Parathyroid adenoma (tissue), 2 donors: ENCODE measurements around the gene NLK.

Source experiments
- H2AFZ ChIP-seq: fragments of 300-600 bp; sonication (generic); one replicate; pipeline ENCODE4 v1.7.0; 2017; ENCODE audit warnings: antibody characterized with exemption, mild to moderate bottlenecking
- H3K27ac ChIP-seq: fragments of 300-600 bp; sonication (generic); one replicate; pipeline ENCODE4 v1.7.0; 2017
- H3K27me3 ChIP-seq: fragments of 300-600 bp; sonication (generic); one replicate; pipeline ENCODE4 v1.7.0; 2017; ENCODE audit warnings: low read length; ENCODE audit not compliant: control insufficient read depth, insufficient read depth
- H3K36me3 ChIP-seq: fragments of 300-600 bp; sonication (generic); one replicate; pipeline ENCODE4 v1.7.0; 2017; ENCODE audit warnings: low read length; ENCODE audit not compliant: control insufficient read depth, insufficient read depth
- H3K4me1 ChIP-seq: fragments of 300-600 bp; sonication (generic); one replicate; pipeline ENCODE4 v1.7.0; 2017; ENCODE audit warnings: control low read depth
- H3K4me2 ChIP-seq: fragments of 300-600 bp; sonication (generic); one replicate; pipeline ENCODE4 v1.7.0; 2017; ENCODE audit warnings: low read length
- H3K4me3 ChIP-seq: fragments of 300-600 bp; sonication (generic); one replicate; pipeline ENCODE4 v1.7.0; 2017; ENCODE audit warnings: low read depth, low read length
- H3K79me2 ChIP-seq: fragments of 300-600 bp; sonication (generic); one replicate; pipeline ENCODE4 v1.7.0; 2017; ENCODE audit warnings: control low read depth
- H3K9ac ChIP-seq: fragments of 300-600 bp; sonication (generic); one replicate; pipeline ENCODE4 v1.7.0; 2017; ENCODE audit warnings: mild to moderate bottlenecking
- H3K9me3 ChIP-seq: fragments of 300-600 bp; sonication (generic); one replicate; pipeline ENCODE4 v1.7.0; 2017; ENCODE audit warnings: low read length; ENCODE audit not compliant: control insufficient read depth
- CTCF ChIP-seq: fragments of 300-600 bp; sonication (generic); IDR thresholded peaks from one replicate; pipeline ENCODE4 v1.7.0; 2017; ENCODE audit warnings: antibody characterized with exemption, mild to moderate bottlenecking
- donor health status: primary hyperparathyroidism.

NLK gene

GRCh38 chr17:28118362-28118761 lies 75.9 kb downstream of the NLK start:
- Histone ChIP-seq H3K4me3 (no peak overlapping the region), H3K9ac (no peak overlapping the region)

GRCh38 chr17:28119046-28119445 lies 76.6 kb downstream of the NLK start:
- no peaks in the 10 kb centered on the region for H3K36me3 ChIP-seq
- H3K79me2 ChIP-seq = peaks cover 5% of the 10 kb centered on the region
- no peaks in the 10 kb centered on the region for H3K9me3 ChIP-seq
- peaks cover 10% of the 10 kb centered on the region for H3K4me1 ChIP-seq
- no peak overlapping the region for H3K27ac ChIP-seq
- no peak overlapping the region for H3K9ac ChIP-seq
- no peak overlapping the region for H3K4me3 ChIP-seq
- no peak for TF ChIP-seq CTCF
- no peaks in the 10 kb centered on the region for H3K27me3 ChIP-seq
- no peak overlapping the region for H2AFZ ChIP-seq
- H3K4me2 ChIP-seq = peak overlapping the region; percentile 39

More at GRCh38 chr17:28118362-28118761, 75.9 kb downstream of the NLK start:
- peak overlapping the region; percentile 39 for H3K4me2 ChIP-seq
- no peak for TF ChIP-seq CTCF
- H3K4me1 ChIP-seq = peaks cover 10% of the 10 kb centered on the region
- no peaks in the 10 kb centered on the region for H3K9me3 ChIP-seq
- no peak overlapping the region for H2AFZ ChIP-seq
- no peaks in the 10 kb centered on the region for H3K27me3 ChIP-seq
- H3K79me2 ChIP-seq = peaks cover 8% of the 10 kb centered on the region
- no peak overlapping the region for H3K27ac ChIP-seq
- H3K36me3 ChIP-seq = no peaks in the 10 kb centered on the region

GRCh38 chr17:28119560-28119959 lies 77.1 kb downstream of the NLK start:
- H3K9ac ChIP-seq = no peak overlapping the region
- H3K9me3 ChIP-seq = no peaks in the 10 kb centered on the region
- peaks cover 10% of the 10 kb centered on the region for H3K4me1 ChIP-seq
- no peak overlapping the region for H2AFZ ChIP-seq
- H3K79me2 ChIP-seq = peaks cover 4% of the 10 kb centered on the region
- no peak overlapping the region for H3K27ac ChIP-seq
- H3K36me3 ChIP-seq = no peaks in the 10 kb centered on the region
- no peak overlapping the region for H3K4me2 ChIP-seq
- TF ChIP-seq CTCF = no peak
- no peak overlapping the region for H3K4me3 ChIP-seq
- H3K27me3 ChIP-seq = no peaks in the 10 kb centered on the region

GRCh38 chr17:28120766-28121165 lies 78.3 kb downstream of the NLK start:
- H3K79me2 ChIP-seq = peaks cover 3% of the 10 kb centered on the region
- no peaks in the 10 kb centered on the region for H3K27me3 ChIP-seq
- peaks cover 10% of the 10 kb centered on the region for H3K4me1 ChIP-seq
- H3K36me3 ChIP-seq = no peaks in the 10 kb centered on the region
- no peak overlapping the region for H3K27ac ChIP-seq
- no peaks in the 10 kb centered on the region for H3K9me3 ChIP-seq
- no peak overlapping the region for H3K4me2 ChIP-seq
- no peak overlapping the region for H3K9ac ChIP-seq
- TF ChIP-seq CTCF = no peak
- no peak overlapping the region for H3K4me3 ChIP-seq
- H2AFZ ChIP-seq = no peak overlapping the region

- no peaks in the 10 kb centered on the region for H3K36me3 ChIP-seq
- H3K27ac ChIP-seq = no peak overlapping the region
- no peak overlapping the region for H3K4me2 ChIP-seq
- H3K9ac ChIP-seq = no peak overlapping the region
- no peak for TF ChIP-seq CTCF
- no peaks in the 10 kb centered on the region for H3K4me1 ChIP-seq
- H3K4me3 ChIP-seq = no peak overlapping the region
- no peaks in the 10 kb centered on the region for H3K79me2 ChIP-seq
- H3K27me3 ChIP-seq = no peaks in the 10 kb centered on the region
- H2AFZ ChIP-seq = no peak overlapping the region
- no peaks in the 10 kb centered on the region for H3K9me3 ChIP-seq
These were observed 82.5 kb downstream of the NLK start for GRCh38 chr17:28124962-28125361.
